Measurements from ENCODE around the gene CTNNA1.

The CTNNA1 gene

DNA sequence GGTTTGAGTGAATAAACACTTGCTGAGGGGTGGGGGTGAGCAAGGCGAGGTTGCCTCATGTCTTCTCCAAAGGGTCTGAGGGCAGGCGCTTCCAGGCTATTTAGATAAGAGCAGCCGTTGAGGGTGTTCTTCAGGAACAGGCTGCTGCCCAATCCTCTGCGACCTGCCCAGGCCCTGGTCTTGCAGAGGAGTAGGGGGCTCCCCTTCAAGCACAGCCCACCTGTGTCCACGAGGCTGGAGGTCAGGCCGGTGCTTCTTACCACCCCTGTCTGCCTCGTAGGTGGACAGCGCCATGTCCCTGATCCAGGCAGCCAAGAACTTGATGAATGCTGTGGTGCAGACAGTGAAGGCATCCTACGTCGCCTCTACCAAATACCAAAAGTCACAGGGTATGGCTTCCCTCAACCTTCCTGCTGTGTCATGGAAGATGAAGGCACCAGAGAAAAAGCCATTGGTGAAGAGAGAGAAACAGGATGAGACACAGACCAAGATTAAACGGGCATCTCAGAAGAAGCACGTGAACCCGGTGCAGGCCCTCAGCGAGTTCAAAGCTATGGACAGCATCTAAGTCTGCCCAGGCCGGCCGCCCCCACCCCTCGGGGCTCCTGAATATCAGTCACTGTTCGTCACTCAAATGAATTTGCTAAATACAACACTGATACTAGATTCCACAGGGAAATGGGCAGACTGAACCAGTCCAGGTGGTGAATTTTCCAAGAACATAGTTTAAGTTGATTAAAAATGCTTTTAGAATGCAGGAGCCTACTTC, 180.5 kb downstream of the CTNNA1 start:
- DNase-seq (ENCODE audit: low read depth) = no peak
- TF ChIP-seq, protein P1, sequence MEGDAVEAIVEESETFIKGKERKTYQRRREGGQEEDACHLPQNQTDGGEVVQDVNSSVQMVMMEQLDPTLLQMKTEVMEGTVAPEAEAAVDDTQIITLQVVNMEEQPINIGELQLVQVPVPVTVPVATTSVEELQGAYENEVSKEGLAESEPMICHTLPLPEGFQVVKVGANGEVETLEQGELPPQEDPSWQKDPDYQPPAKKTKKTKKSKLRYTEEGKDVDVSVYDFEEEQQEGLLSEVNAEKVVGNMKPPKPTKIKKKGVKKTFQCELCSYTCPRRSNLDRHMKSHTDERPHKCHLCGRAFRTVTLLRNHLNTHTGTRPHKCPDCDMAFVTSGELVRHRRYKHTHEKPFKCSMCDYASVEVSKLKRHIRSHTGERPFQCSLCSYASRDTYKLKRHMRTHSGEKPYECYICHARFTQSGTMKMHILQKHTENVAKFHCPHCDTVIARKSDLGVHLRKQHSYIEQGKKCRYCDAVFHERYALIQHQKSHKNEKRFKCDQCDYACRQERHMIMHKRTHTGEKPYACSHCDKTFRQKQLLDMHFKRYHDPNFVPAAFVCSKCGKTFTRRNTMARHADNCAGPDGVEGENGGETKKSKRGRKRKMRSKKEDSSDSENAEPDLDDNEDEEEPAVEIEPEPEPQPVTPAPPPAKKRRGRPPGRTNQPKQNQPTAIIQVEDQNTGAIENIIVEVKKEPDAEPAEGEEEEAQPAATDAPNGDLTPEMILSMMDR (IDR thresholded peaks at IDR 0.05; ENCODE audit: insufficient read depth, low read depth, low read length, missing control alignments) = no peak
- H3K4me3 ChIP-seq (ENCODE audit: low read length) = no peak overlapping the region

- DNase-seq (ENCODE audit: low read depth) = no peak
- TF ChIP-seq, protein P1 (IDR thresholded peaks at IDR 0.05; ENCODE audit: insufficient read depth, low read depth, low read length, missing control alignments) = no peak
- H3K4me3 ChIP-seq (ENCODE audit: low read length) = no peak overlapping the region
Measured at GRCh38 chr5:138934971-138935370, 181.7 kb downstream of the CTNNA1 start.

DNA sequence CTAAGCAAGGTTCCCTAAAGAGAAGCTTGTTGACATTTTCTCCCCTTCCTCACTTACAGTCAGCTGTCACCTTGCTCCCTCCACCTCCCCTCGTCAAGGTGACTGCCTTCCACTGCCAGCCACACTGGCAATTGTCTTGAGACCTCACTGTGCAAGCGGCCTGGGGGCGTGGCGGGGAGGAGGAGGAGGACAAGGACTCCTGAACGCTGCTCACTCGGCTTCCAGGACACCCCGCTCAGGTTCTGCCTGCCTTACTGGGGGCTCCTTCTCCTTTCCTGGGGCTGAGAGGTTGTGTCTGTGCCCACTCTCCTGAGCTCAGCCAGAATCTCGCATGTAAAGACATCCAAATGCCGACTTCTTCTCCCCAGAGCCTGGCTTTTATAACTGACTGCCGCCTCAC, 182.2 kb downstream of the CTNNA1 start:
- H3K4me3 ChIP-seq (ENCODE audit: low read length) = no peak overlapping the region
- TF ChIP-seq, protein P1 (IDR thresholded peaks at IDR 0.05; ENCODE audit: insufficient read depth, low read depth, low read length, missing control alignments) = no peak
- DNase-seq (ENCODE audit: low read depth) = no peak

GRCh38 chr5:138936225-138936967, 183.2 kb downstream of the CTNNA1 start:
- no peak overlapping the region for H3K4me3 ChIP-seq (ENCODE audit: low read length)
- TF ChIP-seq, protein P1 (IDR thresholded peaks at IDR 0.05; ENCODE audit: insufficient read depth, low read depth, low read length, missing control alignments) = no peak
- no peak for DNase-seq (ENCODE audit: low read depth)

DNA sequence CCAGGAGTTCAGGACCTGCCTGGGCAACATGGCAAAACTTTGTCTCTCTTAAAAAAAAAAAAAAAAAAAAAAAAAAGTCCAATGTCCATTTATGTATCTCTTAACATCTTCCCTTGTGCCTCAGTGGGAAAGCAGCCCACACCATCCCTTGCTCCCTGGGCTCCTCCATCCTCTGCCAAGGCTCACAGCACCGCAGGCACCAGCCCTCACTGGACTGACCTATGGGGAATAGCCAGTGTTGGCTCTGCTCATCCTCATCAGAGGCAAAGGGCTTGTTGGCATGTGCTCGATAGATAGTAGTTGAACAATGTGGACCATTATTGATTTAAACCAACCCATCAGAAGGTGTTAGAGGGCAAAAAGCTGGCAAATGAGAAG, 183.7 kb downstream of the CTNNA1 start:
- TF ChIP-seq, protein P1 (IDR thresholded peaks at IDR 0.05; ENCODE audit: insufficient read depth, low read depth, low read length, missing control alignments) = no peak
- DNase-seq (ENCODE audit: low read depth) = no peak
- no peak overlapping the region for H3K4me3 ChIP-seq (ENCODE audit: low read length)

DNA sequence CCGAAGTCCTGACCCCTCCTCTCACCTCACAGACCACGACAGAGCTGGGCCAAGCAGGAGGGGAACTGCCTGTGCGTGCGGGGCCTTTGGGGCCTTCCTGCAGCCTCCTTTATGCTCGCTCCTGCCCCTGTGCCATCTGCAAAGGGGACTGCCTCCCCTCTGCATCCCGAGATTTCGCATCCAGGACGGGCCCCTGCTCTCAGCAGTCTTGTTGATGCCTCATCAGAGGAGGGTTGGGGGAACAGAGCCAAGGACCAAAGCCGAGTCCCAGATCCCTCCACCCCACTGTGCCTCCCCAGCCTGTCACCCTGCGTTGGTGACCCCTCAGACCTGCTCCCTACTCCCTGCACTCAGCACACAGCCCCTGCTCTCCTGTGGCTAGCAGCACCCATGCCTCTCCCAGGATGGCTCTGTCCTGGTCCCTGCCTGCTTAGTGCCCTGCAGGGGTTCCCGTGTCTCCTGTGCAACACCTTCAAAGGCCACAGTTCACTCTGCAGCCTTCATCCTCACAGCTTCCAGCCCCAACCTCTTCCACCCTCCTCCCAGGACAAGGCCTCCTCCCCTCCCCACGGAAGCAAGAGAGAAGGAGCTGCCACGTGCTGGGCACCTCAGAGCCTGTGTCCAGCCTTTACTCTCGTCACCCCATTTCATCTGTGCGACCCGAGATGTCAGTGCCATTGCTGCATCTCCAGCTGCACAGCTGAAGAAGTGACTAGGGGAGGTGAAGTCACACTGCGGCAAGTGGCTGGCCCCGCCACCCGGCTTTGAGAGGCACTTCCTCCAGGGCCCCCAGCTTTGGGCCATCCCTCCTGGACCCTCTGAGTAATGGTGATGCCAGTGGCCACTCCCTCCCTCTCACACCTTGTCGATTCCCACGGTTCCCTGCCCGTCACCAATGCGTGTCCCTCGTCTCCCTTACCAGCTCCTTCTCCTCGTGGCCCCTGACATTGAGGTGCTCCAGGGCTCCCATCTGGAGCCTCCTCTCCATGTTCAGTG, 184.5 kb downstream of the CTNNA1 start:
- H3K4me3 ChIP-seq (ENCODE audit: low read length) = no peak overlapping the region
- DNase-seq (ENCODE audit: low read depth) = no peak
- TF ChIP-seq, protein P1 (IDR thresholded peaks at IDR 0.05; ENCODE audit: insufficient read depth, low read depth, low read length, missing control alignments) = no peak

All from epithelial cell of esophagus (primary cell).